Suprapubic skin (tissue), 4 donors: ENCODE results near the gene HPCAL1. TPM values are rescaled to one million over a fixed set of nuclear protein-coding genes. Genes with fewer than 3 reads are reported as not detected.

Experiments used
- DNase-seq, 2 donors: peaks; one replicate each; pipeline ENCODE4 v3.0.0-alpha.2; 2019; ENCODE audit warnings: low spot score in 2 of 2
- H3K27ac ChIP-seq: fragments of 200-600 bp; sonication (generic); one replicate; pipeline ENCODE4 v1.5.1; 2019
- H3K27me3 ChIP-seq: fragments of 200-600 bp; sonication (generic); one replicate; pipeline ENCODE4 v1.5.1; 2019
- H3K36me3 ChIP-seq: fragments of 200-600 bp; sonication (generic); one replicate; pipeline ENCODE4 v1.5.1; 2019
- H3K4me1 ChIP-seq: fragments of 200-600 bp; sonication (generic); one replicate; pipeline ENCODE4 v1.5.1; 2019
- H3K4me3 ChIP-seq: fragments of 200-600 bp; sonication (generic); one replicate; pipeline ENCODE4 v1.5.1; 2019; ENCODE audit warnings: mild to moderate bottlenecking
- H3K9me3 ChIP-seq: fragments of 200-600 bp; sonication (generic); one replicate; pipeline ENCODE4 v1.5.1; 2019
- CTCF ChIP-seq, 2 donors: fragments of 200-600 bp in 1 of 2; fragments of 450-650 bp in 1 of 2; sonication (generic) in 1 of 2; IDR thresholded peaks; one replicate each; pipeline ENCODE4 v1.5.1; 2016 to 2019; ENCODE audit warnings: antibody characterized with exemption in 2 of 2, mild to moderate bottlenecking in 1 of 2, moderate library complexity in 1 of 2
- EP300 ChIP-seq: sonication (generic); formaldehyde crosslinking; IDR thresholded peaks from one replicate; pipeline ENCODE4 v1.6.1; 2017; ENCODE audit warnings: antibody characterized with exemption
- POLR2A ChIP-seq, 2 donors: fragments of 450-650 bp; IDR thresholded peaks; one replicate each; pipeline ENCODE4 v1.6.1; 2017; ENCODE audit warnings: antibody characterized with exemption in 2 of 2, mild to moderate bottlenecking in 2 of 2, moderate library complexity in 2 of 2
- POLR2AphosphoS5 ChIP-seq, 3 donors: sonication (generic); formaldehyde crosslinking; IDR thresholded peaks; one replicate each; pipeline ENCODE4 v1.6.1; 2017; ENCODE audit warnings: antibody characterized with exemption in 3 of 3
- WGBS: methylation state at CpG from one replicate; pipeline ENCODE4 v1.1.5; 2018; 5-methylcytosine and 5-hydroxymethylcytosine counted together
- total RNA-seq, 4 donors: library from RNA; depleted of rRNA; stranded (reverse); fragments of >200 nt; gene quantifications; one replicate each; pipeline ENCODE4 v1.1.0, GENCODE V29; 2016

Gene HPCAL1
- total RNA-seq, 4 donors from 2014 or later = 27.7 to 40.7 (median 35.3) TPM

GRCh38 chr2:10362096-10362897 lies 59.6 kb downstream of the HPCAL1 start:
- no peaks in the 10 kb centered on the region for H3K27me3 ChIP-seq
- TF ChIP-seq POLR2AphosphoS5 (IDR thresholded peaks at IDR 0.05) = no peak
- no peak for TF ChIP-seq EP300
- no peak for TF ChIP-seq CTCF (IDR thresholded peaks at IDR 0.05)
- TF ChIP-seq POLR2A (IDR thresholded peaks at IDR 0.05) = no peak
- no peaks in the 10 kb centered on the region for H3K9me3 ChIP-seq
- peaks cover 15% of the 10 kb centered on the region for H3K36me3 ChIP-seq
- WGBS = 84% methylated on average over 9 of the region's 14 CpGs
- H3K27ac ChIP-seq = no peak overlapping the region
- DNase-seq = no peak
- no peaks in the 10 kb centered on the region for H3K4me1 ChIP-seq
- H3K4me3 ChIP-seq = no peak overlapping the region

- no peak overlapping the region for H3K27ac ChIP-seq
- no peak for DNase-seq
- H3K9me3 ChIP-seq = no peaks in the 10 kb centered on the region
- H3K4me3 ChIP-seq = no peak overlapping the region
- no peaks in the 10 kb centered on the region for H3K4me1 ChIP-seq
- no peaks in the 10 kb centered on the region for H3K27me3 ChIP-seq
- 90% methylated on average over 5 of the region's 8 CpGs for WGBS
- TF ChIP-seq CTCF (IDR thresholded peaks at IDR 0.05) (no peak), POLR2AphosphoS5 (IDR thresholded peaks at IDR 0.05) (no peak), POLR2A (IDR thresholded peaks at IDR 0.05) (no peak), EP300 (no peak)
- peaks cover 15% of the 10 kb centered on the region for H3K36me3 ChIP-seq
Observed at GRCh38 chr2:10362898-10363454, 60.3 kb downstream of the HPCAL1 start.

GRCh38 chr2:10363861-10364610 lies 61.3 kb downstream of the HPCAL1 start:
- no peak for DNase-seq
- 90% methylated on average over 13 of the region's 23 CpGs for WGBS
- Histone ChIP-seq H3K27ac (no peak overlapping the region), H3K4me3 (no peak overlapping the region), H3K27me3 (no peaks in the 10 kb centered on the region), H3K36me3 (peaks cover 7% of the 10 kb centered on the region), H3K9me3 (no peaks in the 10 kb centered on the region), H3K4me1 (no peaks in the 10 kb centered on the region)
- TF ChIP-seq EP300 (no peak), POLR2A (IDR thresholded peaks at IDR 0.05) (no peak), POLR2AphosphoS5 (IDR thresholded peaks at IDR 0.05) (no peak), CTCF (IDR thresholded peaks at IDR 0.05) (no peak)

- Histone ChIP-seq H3K4me3 (no peak overlapping the region), H3K4me1 (no peaks in the 10 kb centered on the region), H3K9me3 (no peaks in the 10 kb centered on the region), H3K27ac (no peak overlapping the region), H3K36me3 (no peaks in the 10 kb centered on the region), H3K27me3 (no peaks in the 10 kb centered on the region)
- no peak for TF ChIP-seq POLR2A (IDR thresholded peaks at IDR 0.05)
- no peak for TF ChIP-seq CTCF (IDR thresholded peaks at IDR 0.05)
- TF ChIP-seq POLR2AphosphoS5 (IDR thresholded peaks at IDR 0.05) = no peak
- TF ChIP-seq EP300 = no peak
- 95% methylated on average over 12 of the region's 12 CpGs for WGBS
- no peak for DNase-seq
Observed at GRCh38 chr2:10365412-10365811, 62.7 kb downstream of the HPCAL1 start.
